GM18861 (cell line): ENCODE measurements around the gene LAMC2.
"Not testable (repeated sequence)": the region's sequence is repeated elsewhere in the genome, so short reads cannot be mapped to it uniquely, and the experiment has no call there.

Experiments used
- ATAC-seq: cut with Tn5 transposase; IDR thresholded peaks from one replicate; pipeline ENCODE4 v1.9.1; 2021; ENCODE audit not compliant: unreplicated experiment

The LAMC2 gene

DNA sequence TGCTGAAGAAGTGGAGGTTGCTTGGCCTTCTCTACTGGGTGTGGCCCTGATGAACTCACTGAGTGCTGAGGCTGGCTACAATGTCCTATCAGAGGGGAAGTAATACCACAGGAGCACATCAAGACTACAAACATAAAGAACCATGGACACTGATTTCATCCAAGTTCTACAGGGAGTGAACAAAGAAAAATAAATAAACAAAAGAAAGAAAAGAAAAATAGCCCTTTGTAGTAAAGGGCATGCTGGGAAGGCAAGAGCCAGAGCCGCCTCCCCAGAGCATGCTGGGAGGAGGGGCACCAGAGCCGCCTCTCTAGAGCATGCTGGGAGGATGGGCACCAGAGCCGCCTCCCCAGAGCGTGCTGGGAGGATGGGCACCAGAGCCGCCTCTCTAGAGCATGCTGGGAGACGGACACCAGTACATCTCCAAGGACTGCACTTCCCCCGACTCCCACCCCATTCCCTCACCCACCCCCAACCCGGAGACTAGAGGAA is 65.9 kb downstream of the LAMC2 start:
- ATAC-seq = no peak

DNA sequence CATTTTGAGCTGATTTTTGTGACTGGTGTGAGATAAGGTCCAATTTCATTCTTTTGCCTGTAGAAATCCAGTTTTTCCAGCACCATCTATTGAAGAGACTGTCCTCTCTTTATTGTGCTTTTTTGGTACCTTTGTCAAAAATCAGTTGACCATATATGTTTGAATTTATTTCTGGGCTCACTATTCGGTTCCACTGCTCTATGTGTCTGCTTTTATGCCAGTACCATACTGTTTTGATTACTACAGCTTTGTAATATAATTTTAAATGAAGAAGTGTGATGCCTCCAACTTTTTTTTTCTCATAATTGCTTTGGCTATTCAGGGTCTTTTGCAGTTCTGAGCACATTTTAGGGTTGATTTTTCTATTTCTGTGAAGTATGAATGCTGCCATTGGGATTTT is 69.0 kb downstream of the LAMC2 start:
- ATAC-seq = no peak

DNA sequence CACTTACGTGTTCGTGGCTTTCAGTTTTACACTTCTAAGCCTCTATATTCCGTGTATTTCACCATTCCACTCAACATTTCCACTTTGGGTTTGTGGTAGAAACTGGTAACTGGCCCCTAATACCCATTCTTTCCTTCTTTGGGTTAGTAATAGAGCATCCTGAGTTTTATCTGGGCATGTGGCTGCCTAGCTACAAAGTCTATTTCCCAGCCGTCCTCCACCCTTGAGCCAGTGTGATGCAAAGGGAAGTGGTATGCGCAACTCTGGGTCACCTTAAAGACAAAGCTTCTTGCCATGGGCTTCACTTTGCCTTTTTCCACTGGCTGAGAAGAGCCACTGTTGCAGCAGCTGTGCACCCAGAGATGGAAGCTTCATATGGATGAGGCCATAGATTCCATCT is 73.9 kb downstream of the LAMC2 start:
- ATAC-seq = no peak

DNA sequence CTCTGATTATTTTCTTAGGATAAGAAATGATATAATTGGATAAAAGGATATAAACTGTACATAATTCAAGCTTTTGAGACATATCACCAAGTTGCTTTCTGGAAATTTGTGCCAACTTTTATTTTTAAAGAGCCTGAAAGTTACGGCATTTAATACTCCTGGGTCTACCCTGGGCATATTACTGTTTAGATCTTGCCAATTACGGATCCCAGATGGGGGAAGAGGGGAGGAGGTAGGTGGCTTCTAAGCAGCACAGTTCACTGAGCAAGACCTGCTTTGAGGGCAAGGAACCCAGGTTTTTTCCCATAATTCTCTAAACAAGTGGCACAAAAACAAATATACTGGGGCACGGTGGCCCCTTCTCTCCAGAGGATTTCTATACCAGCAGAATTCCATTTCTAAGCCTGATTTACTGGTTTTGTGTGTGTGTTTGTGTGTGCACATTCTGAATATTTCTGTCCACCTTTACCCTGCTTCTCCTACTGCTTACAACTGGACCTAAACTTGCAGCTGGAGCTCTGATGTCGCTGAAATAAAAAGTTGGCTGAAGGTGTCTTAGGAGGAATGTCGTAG is 76.7 kb downstream of the LAMC2 start:
- no peak for ATAC-seq

DNA sequence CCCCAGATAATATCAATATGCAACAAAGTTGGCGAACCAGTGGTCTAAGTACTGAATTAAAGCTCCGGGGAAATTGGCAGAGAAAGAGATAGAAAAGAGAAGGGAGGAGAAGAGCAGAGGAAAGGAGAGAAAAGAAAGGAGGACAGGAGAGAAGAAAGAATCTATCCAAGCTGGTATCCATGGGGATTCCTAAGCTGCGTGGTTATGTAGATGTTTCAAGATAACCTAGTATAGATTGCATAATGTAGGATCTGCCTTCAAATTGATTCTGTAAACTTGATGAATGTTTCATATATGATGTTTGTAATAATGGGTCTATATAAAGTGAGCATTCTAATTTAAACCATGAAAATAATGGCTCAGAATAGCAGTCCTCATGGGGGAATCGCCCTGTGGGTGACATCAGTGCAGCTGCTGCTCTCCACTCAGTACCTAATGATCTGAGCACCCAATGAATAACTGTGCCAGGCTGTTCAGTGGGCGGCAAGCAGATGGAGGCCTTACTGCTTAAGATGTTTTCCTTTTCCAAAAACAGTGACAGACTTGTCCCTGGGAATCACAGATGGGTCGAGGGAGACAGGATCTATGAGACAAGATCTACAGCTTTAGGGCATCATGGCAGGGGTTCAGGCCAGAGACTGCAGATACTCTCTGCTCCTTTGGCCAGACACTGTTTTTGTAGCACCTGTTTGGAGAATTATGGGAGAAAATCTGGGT is 78.0 kb downstream of the LAMC2 start:
- no peak for ATAC-seq

DNA sequence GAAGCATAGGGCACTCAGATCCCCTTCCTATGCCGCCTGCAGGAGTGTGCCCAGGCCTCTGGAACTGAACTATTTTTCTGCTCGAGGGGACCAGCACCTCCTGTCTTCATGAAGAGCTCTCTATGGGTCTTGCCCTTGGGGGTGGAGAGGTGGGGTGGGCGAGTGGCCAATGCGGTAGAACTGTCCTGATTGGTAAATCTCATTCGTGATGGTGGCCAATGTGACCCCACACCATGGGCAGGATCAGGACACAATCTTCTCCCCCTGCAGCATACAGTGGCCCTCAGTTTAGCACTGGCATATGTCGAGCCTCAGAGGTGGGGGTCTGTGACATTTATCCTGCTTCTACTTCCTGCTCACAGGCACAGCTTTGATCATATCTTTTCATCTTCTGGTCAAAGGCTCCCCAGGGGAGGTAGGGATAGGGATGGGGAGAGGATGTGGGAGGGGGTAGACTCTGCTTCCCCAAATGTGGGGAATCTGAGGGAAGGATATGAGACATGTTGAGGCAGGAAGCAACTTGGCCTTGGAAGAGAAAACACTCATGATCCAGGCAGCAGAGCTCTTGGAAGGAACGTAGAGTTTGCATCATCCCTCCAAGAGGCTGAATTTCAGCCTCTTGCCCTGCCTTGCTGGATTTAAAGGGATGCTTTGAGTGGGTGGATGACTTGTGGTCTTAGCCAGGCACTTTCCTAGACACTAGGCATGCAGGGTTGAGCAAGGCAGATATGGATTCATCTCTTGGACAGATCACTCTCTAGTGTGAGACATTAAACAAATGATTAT is 81.8 kb downstream of the LAMC2 start:
- ATAC-seq = no peak

DNA sequence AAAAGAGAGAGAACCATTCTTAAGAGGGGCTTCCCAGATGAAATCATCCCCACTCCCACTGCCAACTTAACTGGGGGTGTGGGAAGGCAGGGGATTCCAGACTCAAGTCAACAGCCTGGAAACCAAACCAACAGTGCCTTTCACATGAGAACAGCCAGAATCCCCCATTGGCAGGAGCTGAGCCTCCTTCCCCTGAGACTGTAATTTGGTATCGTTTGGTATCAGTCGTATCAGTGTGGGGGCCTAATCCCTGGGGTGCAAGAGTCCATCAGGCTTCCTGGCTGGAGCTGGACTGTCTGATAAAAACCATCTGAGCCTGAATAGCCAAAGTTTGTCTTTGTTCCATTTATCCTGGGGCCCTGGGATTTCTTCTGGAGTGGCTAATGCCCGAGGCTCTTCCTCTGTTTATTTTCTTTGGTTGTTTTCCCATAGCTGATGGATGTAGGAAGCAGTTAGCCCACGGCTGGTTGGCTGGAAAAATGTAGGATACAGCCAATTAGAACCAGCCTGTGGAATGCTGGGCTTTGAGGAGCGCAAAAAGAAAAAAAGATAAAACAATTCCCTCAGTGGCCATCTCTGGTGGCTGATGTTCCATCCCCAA is 84.6 kb downstream of the LAMC2 start:
- ATAC-seq = no peak

DNA sequence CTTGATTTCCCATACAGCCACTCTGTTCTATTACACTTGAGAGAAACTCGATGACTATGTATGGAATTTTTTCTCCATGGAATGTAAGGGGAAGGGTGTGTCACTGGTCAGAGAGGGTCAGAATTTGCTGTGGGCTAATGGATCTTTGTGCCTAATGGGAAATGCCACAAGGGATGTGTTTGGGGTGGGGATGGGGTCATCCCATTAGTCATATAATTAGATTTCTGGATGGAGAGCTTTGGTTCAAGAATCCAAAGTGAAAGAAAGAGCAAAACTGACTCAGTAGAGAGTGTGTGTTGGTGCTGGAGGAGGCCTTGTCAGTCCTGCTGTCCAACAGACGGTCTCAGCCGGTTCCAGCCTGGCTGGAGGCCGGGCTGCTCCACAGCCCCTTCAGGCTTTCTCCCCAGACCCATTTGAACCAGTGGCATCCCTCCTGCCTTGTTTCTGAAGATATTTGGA is 86.4 kb downstream of the LAMC2 start:
- no peak for ATAC-seq

DNA sequence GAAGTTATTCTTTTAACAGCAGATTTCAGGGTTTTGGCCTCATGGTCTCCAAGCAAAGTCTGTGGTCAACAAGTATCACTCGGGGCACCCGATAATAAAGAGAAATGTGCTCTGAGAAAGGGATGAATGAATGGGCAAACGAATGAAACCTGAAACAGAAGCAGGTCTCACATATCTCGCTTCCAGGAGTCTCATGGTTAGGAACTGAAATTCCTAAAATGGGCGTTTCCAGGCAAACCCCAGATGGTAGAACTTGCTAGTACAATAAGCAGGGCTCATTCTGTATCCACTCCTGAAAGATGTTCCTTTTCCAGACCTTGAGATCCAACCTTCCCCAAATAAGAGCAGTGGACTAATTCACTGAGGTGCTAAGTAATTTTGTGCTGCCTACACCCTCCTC is 87.2 kb downstream of the LAMC2 start:
- no peak for ATAC-seq

DNA sequence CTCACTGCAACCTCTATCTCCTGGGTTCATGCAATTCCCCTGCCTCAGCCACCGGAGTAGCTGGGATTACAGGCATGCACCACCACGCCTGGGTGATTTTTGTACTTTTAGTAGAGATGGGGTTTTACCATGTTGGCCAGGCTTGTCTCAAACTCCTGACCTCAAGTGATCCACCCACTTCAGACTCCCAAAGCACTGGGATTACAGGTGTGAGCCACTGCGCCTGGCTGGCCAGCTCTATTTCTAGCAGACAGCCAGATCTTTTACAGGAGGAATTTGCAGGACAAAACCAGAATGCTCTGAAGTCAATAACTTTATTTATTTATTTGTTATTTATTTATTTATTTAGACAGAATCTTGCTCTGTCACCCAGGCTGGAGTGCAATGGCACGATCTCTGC is 87.9 kb downstream of the LAMC2 start:
- ATAC-seq = not testable (repeated sequence)

DNA sequence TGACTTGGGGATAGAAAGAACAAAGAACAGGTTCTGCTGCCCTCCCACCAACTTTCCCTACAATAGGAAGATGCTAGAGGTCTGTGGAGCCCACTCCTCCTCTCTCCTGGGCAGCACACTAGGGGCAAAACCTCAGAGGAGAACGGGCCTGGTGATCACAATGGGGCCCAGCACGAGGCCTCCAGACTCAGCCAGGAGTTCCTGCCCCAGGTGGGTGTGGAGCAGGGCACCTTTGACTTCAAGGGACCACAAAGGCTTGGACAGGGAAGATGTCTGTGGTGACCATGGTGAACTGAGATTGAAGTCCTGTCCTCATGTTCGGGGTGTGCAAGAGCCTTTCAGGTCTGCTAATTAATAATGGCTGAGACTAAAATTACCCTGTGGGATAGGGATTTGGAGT is 88.8 kb downstream of the LAMC2 start:
- no peak for ATAC-seq

DNA sequence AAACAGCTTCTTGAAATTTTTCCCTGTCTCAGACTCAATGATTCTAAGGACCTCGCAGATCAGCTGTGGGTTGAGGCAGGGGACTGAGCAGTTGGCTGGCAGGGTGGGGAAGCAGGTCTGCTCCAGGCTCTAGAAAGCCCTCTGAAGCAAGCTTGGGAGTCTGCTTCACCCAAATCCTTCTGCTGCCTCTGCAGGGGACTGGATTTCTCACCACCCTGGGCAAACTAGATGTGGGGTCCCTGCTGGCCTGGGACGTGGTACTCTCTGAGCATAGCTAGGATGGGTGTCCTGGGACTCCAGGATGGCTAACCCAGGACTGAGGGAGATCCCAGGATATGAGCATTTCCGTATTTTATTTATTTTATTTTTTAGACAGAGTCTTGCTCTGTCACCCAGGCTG is 89.3 kb downstream of the LAMC2 start:
- ATAC-seq = no peak

DNA sequence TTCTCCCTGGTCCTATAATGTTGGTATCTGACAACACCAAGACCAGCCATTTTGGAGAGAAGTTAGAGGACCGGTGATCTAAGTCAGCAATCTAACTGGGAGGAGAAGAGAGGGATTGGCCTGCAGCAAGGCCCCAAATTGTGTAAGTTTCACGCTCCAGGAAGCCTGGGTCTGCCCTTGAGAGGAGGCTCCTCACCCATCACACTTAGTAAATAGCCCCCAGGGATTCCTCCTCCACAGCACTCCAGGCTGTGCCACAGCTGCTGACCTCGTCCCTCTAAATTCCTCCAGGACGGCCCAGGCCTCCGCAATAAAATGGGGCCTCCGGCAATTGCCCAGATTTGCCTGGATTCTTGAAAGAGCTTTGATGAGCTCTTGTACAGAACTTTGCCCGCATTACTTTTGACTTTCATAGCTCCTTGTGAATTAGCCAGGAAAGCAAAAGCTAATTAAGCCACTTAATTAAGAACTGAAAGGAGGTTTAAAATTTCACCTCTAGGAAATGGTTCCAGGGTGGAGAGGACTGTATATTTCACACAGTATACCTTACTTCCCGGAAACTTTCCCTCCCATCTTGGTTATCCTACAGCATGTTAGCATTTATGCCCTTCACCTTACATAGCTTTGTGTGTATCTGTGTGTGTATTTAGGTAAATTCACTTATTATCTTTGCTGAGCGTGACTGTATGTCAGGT is 90.5 kb downstream of the LAMC2 start:
- no peak for ATAC-seq

DNA sequence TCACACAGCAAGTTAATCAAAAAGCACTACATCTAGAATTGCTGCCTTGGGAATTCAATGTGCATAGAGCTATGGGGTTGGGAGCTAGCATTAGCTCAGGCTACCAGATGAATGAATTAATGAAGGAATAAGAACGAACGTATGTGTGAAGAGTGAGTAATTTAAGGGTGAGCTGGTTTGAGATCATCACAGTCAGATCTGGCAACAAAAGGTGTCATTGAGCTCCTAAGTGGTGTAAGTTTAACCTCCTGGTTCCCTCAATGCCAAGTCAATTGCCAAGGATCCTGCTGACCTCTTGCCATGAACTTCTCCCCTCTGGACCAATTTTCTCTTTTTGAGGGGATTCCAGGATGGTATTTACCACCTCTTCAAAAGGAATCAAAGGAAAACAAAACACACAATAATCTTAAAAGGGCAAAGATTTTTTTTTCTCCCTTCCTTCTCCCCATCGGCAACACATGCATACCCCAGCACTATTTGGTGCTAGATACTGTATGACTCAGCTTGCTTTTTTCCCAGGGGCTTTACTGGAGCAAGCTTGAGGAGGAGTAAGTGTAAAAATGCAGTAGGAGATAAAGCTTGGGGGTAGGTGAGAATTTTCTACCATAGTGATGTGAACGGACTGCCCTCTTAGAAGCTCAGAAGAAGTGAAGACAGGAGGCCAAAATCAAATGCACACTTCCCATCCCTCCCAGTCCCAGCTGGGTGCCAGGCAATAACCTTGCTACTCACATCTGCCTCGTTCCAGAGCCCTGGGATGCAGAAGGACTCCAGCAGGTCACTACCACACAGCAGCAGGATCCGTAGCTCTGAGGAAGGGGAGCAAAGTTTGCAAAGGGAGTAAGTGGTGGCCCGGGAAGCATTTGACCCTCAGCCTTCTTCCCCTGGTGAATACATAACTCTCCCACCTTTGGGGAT is 92.0 kb downstream of the LAMC2 start:
- no peak for ATAC-seq

DNA sequence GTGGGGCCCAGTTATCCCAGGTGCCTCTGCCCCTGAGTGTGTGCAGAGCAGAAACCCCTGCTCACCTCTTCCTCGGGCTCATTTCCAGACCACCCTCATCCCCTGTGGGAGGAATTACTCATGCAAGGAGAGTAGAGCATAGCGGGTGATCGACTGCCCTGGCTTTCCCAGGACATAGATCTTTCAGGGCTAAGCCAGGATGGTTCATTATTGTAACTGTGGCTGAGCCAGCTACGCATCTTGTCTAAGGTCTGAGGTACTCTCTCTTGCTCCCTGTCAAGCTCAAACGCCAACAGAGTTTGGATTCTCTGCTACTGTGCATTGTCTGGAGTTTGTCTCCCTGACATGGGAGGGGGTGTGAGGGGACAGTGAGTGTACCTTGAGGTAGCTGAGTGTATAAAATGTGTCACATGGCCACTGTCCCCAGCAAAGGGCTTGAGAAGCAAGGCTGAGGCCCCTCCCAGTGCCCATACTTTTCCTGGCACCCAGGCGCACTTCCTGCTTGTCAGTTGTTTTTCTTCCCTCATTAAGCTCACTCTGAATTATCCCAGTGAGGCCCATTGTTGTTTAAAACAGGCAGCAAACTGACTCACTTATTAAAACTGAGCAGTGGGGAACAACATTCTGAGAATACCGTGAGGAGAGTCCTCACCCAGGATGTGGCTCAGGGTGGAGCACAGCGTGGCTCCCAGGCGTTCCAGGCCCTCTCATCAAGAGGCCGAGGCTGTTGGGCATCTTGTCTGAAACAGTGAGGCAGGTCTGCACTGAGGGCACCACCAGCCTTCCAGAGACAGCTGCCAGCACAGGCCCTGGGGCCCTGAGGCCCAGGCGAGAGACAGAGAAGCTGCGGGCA is 92.9 kb downstream of the LAMC2 start:
- no peak for ATAC-seq

DNA sequence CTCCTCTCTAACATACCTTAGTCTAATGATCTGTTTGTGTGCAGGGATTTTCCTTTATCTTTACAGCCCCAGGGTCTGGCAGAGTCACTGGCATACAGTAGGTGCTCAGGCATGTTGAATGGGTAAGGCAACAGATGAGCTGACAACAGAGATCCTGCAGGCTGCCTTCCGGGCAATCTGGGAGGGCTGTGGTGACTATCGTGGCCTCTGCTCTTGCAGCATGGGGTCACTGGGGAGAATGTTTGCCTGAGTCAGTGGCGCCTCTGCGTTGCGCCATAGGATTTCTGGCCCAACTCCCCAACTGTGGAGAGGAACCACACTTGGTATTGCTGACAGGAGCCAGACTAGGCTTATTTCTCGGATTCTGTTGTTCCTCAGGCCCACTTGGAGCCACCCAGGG is 93.8 kb downstream of the LAMC2 start:
- ATAC-seq = no peak

DNA sequence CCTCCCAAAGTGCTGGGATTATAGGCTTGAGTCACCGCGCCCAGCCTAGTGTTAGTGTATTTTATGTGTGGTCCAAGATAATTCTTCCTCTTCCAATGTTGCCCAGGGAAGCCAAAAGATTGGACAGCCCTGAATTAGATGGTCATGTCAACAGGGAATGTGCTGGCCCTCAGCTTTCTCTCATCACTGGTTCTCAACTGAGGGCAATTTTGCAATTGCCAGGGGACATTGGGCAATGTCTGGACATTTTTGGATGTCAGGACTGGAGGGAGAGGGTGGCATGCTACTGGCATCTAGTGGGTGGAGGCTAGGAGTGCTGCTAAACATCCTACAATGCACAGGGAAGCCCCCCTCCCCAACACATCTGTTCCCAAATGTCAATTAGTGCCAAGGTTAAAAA is 95.0 kb downstream of the LAMC2 start:
- ATAC-seq = no peak

DNA sequence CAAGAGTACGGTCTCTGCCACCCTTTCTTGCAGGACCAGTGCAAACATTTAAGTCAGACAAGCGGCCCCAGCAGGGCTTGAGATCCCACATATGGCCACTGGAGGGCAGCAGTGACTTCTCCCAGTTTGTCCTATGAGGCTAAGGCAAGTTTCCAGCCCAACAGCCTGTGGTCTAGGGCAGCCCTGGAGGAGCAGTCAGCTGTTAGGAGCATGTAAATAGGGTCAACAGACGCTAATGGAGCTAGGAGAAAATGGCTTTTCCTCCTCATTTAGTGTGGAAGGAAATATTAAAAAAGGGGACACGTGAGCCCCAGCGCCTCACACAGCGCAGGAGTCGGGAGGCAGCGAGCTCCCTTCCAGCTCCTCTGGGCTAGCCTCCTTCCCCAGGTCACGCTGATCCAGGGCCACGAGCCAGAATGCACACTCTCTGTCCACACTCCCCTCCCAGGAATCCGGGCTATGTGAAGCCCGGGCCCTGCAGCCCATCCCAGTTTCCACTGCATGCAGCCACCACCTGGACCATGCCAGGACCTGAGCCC is 95.6 kb downstream of the LAMC2 start:
- ATAC-seq = peak; percentile 67
